A375 (cell line): ENCODE data around the gene ANKIB1. TPM values are rescaled to one million over a fixed set of nuclear protein-coding genes. Genes with fewer than 3 reads are reported as not detected.

Experiments used
- small RNA-seq: library from RNA; depleted of rRNA; stranded (forward); fragments of <200 nt; gene quantifications from one replicate; pipeline ENCODE3, GENCODE V24; 2014
- total RNA-seq: library from RNA; depleted of rRNA; stranded (reverse); fragments of >200 nt; shearing (Covaris generic); gene quantifications from 2 replicates; pipeline ENCODE4 v1.2.3, GENCODE V29; 2014; rRNA removed

ANKIB1 gene, protein sequence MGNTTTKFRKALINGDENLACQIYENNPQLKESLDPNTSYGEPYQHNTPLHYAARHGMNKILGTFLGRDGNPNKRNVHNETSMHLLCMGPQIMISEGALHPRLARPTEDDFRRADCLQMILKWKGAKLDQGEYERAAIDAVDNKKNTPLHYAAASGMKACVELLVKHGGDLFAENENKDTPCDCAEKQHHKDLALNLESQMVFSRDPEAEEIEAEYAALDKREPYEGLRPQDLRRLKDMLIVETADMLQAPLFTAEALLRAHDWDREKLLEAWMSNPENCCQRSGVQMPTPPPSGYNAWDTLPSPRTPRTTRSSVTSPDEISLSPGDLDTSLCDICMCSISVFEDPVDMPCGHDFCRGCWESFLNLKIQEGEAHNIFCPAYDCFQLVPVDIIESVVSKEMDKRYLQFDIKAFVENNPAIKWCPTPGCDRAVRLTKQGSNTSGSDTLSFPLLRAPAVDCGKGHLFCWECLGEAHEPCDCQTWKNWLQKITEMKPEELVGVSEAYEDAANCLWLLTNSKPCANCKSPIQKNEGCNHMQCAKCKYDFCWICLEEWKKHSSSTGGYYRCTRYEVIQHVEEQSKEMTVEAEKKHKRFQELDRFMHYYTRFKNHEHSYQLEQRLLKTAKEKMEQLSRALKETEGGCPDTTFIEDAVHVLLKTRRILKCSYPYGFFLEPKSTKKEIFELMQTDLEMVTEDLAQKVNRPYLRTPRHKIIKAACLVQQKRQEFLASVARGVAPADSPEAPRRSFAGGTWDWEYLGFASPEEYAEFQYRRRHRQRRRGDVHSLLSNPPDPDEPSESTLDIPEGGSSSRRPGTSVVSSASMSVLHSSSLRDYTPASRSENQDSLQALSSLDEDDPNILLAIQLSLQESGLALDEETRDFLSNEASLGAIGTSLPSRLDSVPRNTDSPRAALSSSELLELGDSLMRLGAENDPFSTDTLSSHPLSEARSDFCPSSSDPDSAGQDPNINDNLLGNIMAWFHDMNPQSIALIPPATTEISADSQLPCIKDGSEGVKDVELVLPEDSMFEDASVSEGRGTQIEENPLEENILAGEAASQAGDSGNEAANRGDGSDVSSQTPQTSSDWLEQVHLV
- total RNA-seq = 22.7 and 24.0 TPM in 2 replicates

GRCh38 chr7:92245487-92246359, at the start of gene ANKIB1, which contains the start of gene KRIT1:
TSS of gene ANKIB1 (plus strand) at chr7:92245974. CDS start at chr7:92294979, 49,005 bp downstream.
TSS of gene KRIT1 (minus strand) at chr7:92245914. CDS start at chr7:92242135, 3,779 bp downstream.

GRCh38 chr7:92447345-92448204, 201.8 kb downstream of the ANKIB1 start, which contains the start of gene GATAD1:
TSS of gene GATAD1 (plus strand) at chr7:92447482. CDS start at chr7:92447730, 248 bp downstream.

Small RNA genes lying within 50 kb of the gene (small RNA-seq; reads per million reads assigned to genes)
- not detected for gene MIR1285-1
- gene RF00019 = not detected

Other genes with a start within 250 kb of the ANKIB1 start
- 33.6 and 34.6 TPM in 2 replicates for gene CYP51A1, start 111.5 kb upstream of the ANKIB1 start, total RNA-seq
- gene LRRD1, start 66.8 kb upstream of the ANKIB1 start, total RNA-seq = 0.15 and 0.48 TPM in 2 replicates
- gene KRIT1, start 60 bp upstream of the ANKIB1 start, total RNA-seq = 47.8 and 48.0 TPM in 2 replicates
- gene GATAD1, start 201.5 kb downstream of the ANKIB1 start, total RNA-seq = 24.1 and 30.0 TPM in 2 replicates
- not detected in 2 replicates for gene ERVW-1, start 232.0 kb downstream of the ANKIB1 start, total RNA-seq